Nephron progenitor cell (in vitro differentiated cells): Measurements from ENCODE around the gene ZSCAN12.
A peak's percentile ranks its signal among the peaks of the same experiment; 100 is the strongest.
"Not testable (repeated sequence)": the region's sequence is repeated elsewhere in the genome, so short reads cannot be mapped to it uniquely, and the experiment has no call there.

Experiments used
- DNase-seq: peaks from one replicate; pipeline ENCODE4 v3.0.0; 2021
- H3K27ac Mint-ChIP-seq: 2 replicates; pipeline ENCODE4 v1.8.0; 2021; ENCODE audit warnings: mild to moderate bottlenecking, moderate library complexity, mixed read lengths
- H3K27me3 Mint-ChIP-seq: 2 replicates; pipeline ENCODE4 v1.8.0; 2021; ENCODE audit warnings: mild to moderate bottlenecking, low read depth, mixed read lengths; ENCODE audit not compliant: poor library complexity
- H3K36me3 Mint-ChIP-seq: 2 replicates; pipeline ENCODE4 v1.8.0; 2021; ENCODE audit warnings: low read depth, mixed read lengths
- H3K4me1 Mint-ChIP-seq: 2 replicates; pipeline ENCODE4 v1.8.0; 2021; ENCODE audit warnings: mixed read lengths
- H3K4me3 Mint-ChIP-seq: 2 replicates; pipeline ENCODE4 v1.8.0; 2021; ENCODE audit warnings: mild to moderate bottlenecking, moderate library complexity, mixed read lengths
- H3K9me3 Mint-ChIP-seq: 2 replicates; pipeline ENCODE4 v1.8.0; 2021; ENCODE audit warnings: mild to moderate bottlenecking, moderate library complexity, mixed read lengths
- CTCF ChIP-seq: fragments of 200-600 bp; sonication (generic); IDR thresholded peaks from 2 replicates; pipeline ENCODE4 v1.5.0; 2021; ENCODE audit warnings: antibody characterized with exemption

ZSCAN12 gene

GRCh38 chr6:28399350-28400121 lies at the start of gene ZSCAN12:
Gene ZSCAN12, minus strand, starts transcription at chr6:28399747. Its CDS starts 1,342 bp downstream, at chr6:28398405.
- Mint-ChIP-seq H3K4me3 (peak within 1 kb of the TSS; percentile 92), H3K27me3 (peaks cover 35% of the 10 kb centered on the region), H3K27ac (peak within 1 kb of the TSS; percentile 94), H3K4me1 (peaks cover 48% of the 10 kb centered on the region), H3K36me3 (peaks cover 40% of the 10 kb centered on the region), H3K9me3 (no peaks in the 10 kb centered on the region)
- peak; percentile 46 for TF ChIP-seq CTCF
- peak; percentile 78 for DNase-seq

- Mint-ChIP-seq H3K36me3 (no peaks in the 10 kb centered on the region), H3K4me1 (peaks cover 11% of the 10 kb centered on the region), H3K4me3 (no peak overlapping the region), H3K9me3 (peaks cover 10% of the 10 kb centered on the region), H3K27me3 (peaks cover 40% of the 10 kb centered on the region), H3K27ac (no peak overlapping the region)
- TF ChIP-seq CTCF = no peak
- no peak for DNase-seq
Measured at GRCh38 chr6:28449056-28449455, 49.5 kb upstream of the ZSCAN12 start.

GRCh38 chr6:28447512-28447906 lies 48.0 kb upstream of the ZSCAN12 start:
- H3K9me3 Mint-ChIP-seq, H3K36me3 Mint-ChIP-seq, H3K27ac Mint-ChIP-seq, DNase-seq: not testable (repeated sequence)
- peaks cover 11% of the 10 kb centered on the region for H3K4me1 Mint-ChIP-seq
- H3K27me3 Mint-ChIP-seq = peaks cover 31% of the 10 kb centered on the region
- peak overlapping the region; percentile 85 for H3K4me3 Mint-ChIP-seq

GRCh38 chr6:28446818-28447511 lies 47.4 kb upstream of the ZSCAN12 start:
- H3K27ac Mint-ChIP-seq = peak overlapping the region; percentile 33
- H3K9me3 Mint-ChIP-seq = peaks cover 10% of the 10 kb centered on the region

GRCh38 chr6:28444759-28445158 lies 45.2 kb upstream of the ZSCAN12 start:
- H3K36me3 Mint-ChIP-seq, H3K27me3 Mint-ChIP-seq, H3K4me3 Mint-ChIP-seq, H3K27ac Mint-ChIP-seq, DNase-seq, H3K9me3 Mint-ChIP-seq: not testable (repeated sequence)
- H3K4me1 Mint-ChIP-seq = peaks cover 11% of the 10 kb centered on the region

More at GRCh38 chr6:28446818-28447511, 47.4 kb upstream of the ZSCAN12 start:
- H3K36me3 Mint-ChIP-seq = no peaks in the 10 kb centered on the region
- TF ChIP-seq CTCF = no peak
- DNase-seq = peak; percentile 68
- peak overlapping the region; percentile 85 for H3K4me3 Mint-ChIP-seq
- H3K4me1 Mint-ChIP-seq = peaks cover 11% of the 10 kb centered on the region
- peaks cover 26% of the 10 kb centered on the region for H3K27me3 Mint-ChIP-seq

GRCh38 chr6:28443112-28443773 lies 43.7 kb upstream of the ZSCAN12 start, which contains the start of gene ZSCAN23:
Gene ZSCAN23, minus strand, starts transcription at chr6:28443491. Its CDS starts 7,225 bp downstream, at chr6:28436266.
- Mint-ChIP-seq H3K9me3 (peaks cover 10% of the 10 kb centered on the region), H3K36me3 (no peaks in the 10 kb centered on the region), H3K27me3 (peaks cover 5% of the 10 kb centered on the region), H3K4me3 (peak within 1 kb of the TSS; percentile 100), H3K4me1 (peaks cover 11% of the 10 kb centered on the region), H3K27ac (peak within 1 kb of the TSS; percentile 99)
- no peak for TF ChIP-seq CTCF
- DNase-seq = peak; percentile 77
